ENCODE measurements around the gene OPCML.

The OPCML gene

GRCh38 chr11:133541021-133541719 is 8.9 kb upstream of the OPCML start:
- in situ Hi-C loops (cut with MboI; ENCODE audit: low sequenced_read_pairs) = no loop called here

- in situ Hi-C loops (cut with MboI; ENCODE audit: low sequenced_read_pairs) = no loop called here
These were observed 3.9 kb upstream of the OPCML start for GRCh38 chr11:133536198-133536597.

GRCh38 chr11:133533205-133533604 is 904 bp upstream of the OPCML start:
- in situ Hi-C loops (cut with MboI; ENCODE audit: low sequenced_read_pairs) = no loop called here

- in situ Hi-C loops (cut with MboI; ENCODE audit: low sequenced_read_pairs) = no loop called here
These were observed 843 bp downstream of the OPCML start for GRCh38 chr11:133531458-133531857.

- in situ Hi-C loops (cut with MboI; ENCODE audit: low sequenced_read_pairs) = no loop called here
These were observed 1.8 kb downstream of the OPCML start for GRCh38 chr11:133530501-133530835.

- in situ Hi-C loops (cut with MboI; ENCODE audit: low sequenced_read_pairs) = no loop called here
These were observed 2.3 kb downstream of the OPCML start for GRCh38 chr11:133529807-133530500.

GRCh38 chr11:133526790-133527189 is 5.5 kb downstream of the OPCML start:
- in situ Hi-C loops (cut with MboI; ENCODE audit: low sequenced_read_pairs) = no loop called here

- in situ Hi-C loops (cut with MboI; ENCODE audit: low sequenced_read_pairs) = no loop called here
These were observed 6.3 kb downstream of the OPCML start for GRCh38 chr11:133525976-133526375.

GRCh38 chr11:133524488-133524887 is 7.8 kb downstream of the OPCML start:
- in situ Hi-C loops (cut with MboI; ENCODE audit: low sequenced_read_pairs) = no loop called here

GRCh38 chr11:133522344-133522743 is 10.0 kb downstream of the OPCML start:
- in situ Hi-C loops (cut with MboI; ENCODE audit: low sequenced_read_pairs) = no loop called here

- in situ Hi-C loops (cut with MboI; ENCODE audit: low sequenced_read_pairs) = no loop called here
These were observed 10.8 kb downstream of the OPCML start for GRCh38 chr11:133521502-133521901.

- in situ Hi-C loops (cut with MboI; ENCODE audit: low sequenced_read_pairs) = no loop called here
These were observed 11.6 kb downstream of the OPCML start for GRCh38 chr11:133520707-133521106.

GRCh38 chr11:133519560-133519959 is 12.7 kb downstream of the OPCML start:
- in situ Hi-C loops (cut with MboI; ENCODE audit: low sequenced_read_pairs) = no loop called here

GRCh38 chr11:133518702-133519264 is 13.5 kb downstream of the OPCML start:
- in situ Hi-C loops (cut with MboI; ENCODE audit: low sequenced_read_pairs) = no loop called here

- in situ Hi-C loops (cut with MboI; ENCODE audit: low sequenced_read_pairs) = no loop called here
These were observed 15.5 kb downstream of the OPCML start for GRCh38 chr11:133516845-133517244.

- in situ Hi-C loops (cut with MboI; ENCODE audit: low sequenced_read_pairs) = no loop called here
These were observed 17.2 kb downstream of the OPCML start for GRCh38 chr11:133515107-133515506.

- in situ Hi-C loops (cut with MboI; ENCODE audit: low sequenced_read_pairs) = no loop called here
These were observed 22.2 kb downstream of the OPCML start for GRCh38 chr11:133509924-133510697.

- in situ Hi-C loops (cut with MboI; ENCODE audit: low sequenced_read_pairs) = no loop called here
These were observed 23.8 kb downstream of the OPCML start for GRCh38 chr11:133508468-133508867.

- in situ Hi-C loops (cut with MboI; ENCODE audit: low sequenced_read_pairs) = no loop called here
These were observed 25.1 kb downstream of the OPCML start for GRCh38 chr11:133507185-133507584.

GRCh38 chr11:133506551-133507094 is 25.7 kb downstream of the OPCML start:
- in situ Hi-C loops (cut with MboI; ENCODE audit: low sequenced_read_pairs) = no loop called here

GRCh38 chr11:133506023-133506422 is 26.3 kb downstream of the OPCML start:
- in situ Hi-C loops (cut with MboI; ENCODE audit: low sequenced_read_pairs) = no loop called here
